Renal cortex interstitium (tissue), 11 donors: Measurements from ENCODE around the gene LINC01488. TPM values are rescaled to one million over a fixed set of nuclear protein-coding genes. Genes with fewer than 3 reads are reported as not detected.

Experiments
- DNase-seq, 11 donors: peaks; one replicate each; pipeline ENCODE4 v3.0.0-alpha.2; 2013; ENCODE audit warnings: low read depth in 9 of 11, low spot score in 4 of 11; ENCODE audit errors: extremely low read depth in 1 of 11
- polyA plus RNA-seq, 3 donors: library from polyadenylated mRNA; unstranded; fragments of 120-200 nt; gene quantifications; one replicate each; pipeline ENCODE4 v1.2.1, GENCODE V29; 2013; ENCODE audit not compliant: insufficient read length in 3 of 3

Gene LINC01488
- polyA plus RNA-seq, 3 donors: 0.06 to 0.09 (median 0.08) TPM

DNA sequence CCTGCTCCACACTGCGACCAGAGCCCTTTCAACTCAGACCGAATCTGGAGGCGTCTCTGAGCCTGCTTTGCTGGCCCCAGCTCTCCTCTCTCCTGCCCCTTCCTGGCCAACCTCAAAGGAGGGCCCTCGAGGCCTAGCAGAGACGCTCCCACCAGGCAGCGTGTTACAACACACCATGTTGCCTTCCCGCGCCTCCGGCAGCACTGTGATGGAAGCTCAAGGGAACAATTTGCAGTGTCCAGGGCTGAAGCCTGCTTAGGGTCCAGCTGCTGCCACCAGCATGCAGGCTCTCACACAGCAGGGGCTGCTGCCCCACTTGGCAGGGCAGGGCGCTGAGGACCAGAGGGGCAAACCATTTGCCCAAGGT lies 18.4 kb downstream of the LINC01488 start:
- DNase-seq: no peak

- no peak for DNase-seq
Observed at GRCh38 chr11:69500285-69501120, 19.0 kb downstream of the LINC01488 start.

GRCh38 chr11:69501121-69501489 lies 19.6 kb downstream of the LINC01488 start:
- no peak for DNase-seq

- DNase-seq: no peak
Observed at GRCh38 chr11:69501891-69502860, 20.7 kb downstream of the LINC01488 start.

- no peak for DNase-seq
Observed at GRCh38 chr11:69504127-69504526, 22.7 kb downstream of the LINC01488 start.

GRCh38 chr11:69504576-69505335 lies 23.3 kb downstream of the LINC01488 start:
- DNase-seq: no peak

DNA sequence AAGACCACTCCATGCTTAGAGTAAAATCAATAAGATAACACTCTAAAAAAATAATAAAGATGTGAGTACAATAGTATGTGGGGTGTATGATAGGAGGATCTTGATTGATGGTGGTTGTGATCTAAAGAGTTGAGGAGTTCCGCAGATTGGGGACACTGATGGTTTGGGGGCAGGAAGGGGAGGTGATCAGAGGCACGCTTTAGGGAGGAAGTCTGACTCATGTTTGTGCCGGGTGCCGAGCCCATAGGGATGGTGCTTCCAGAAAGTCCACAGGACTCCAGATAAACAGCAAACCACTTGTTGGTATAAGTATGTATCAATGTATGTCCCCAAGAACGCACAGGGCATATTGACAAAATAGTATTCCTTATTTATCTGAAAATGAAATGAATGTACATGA lies 27.5 kb downstream of the LINC01488 start:
- no peak for DNase-seq

GRCh38 chr11:69509381-69509780 lies 27.9 kb downstream of the LINC01488 start:
- DNase-seq: no peak

GRCh38 chr11:69509846-69510390 lies 28.5 kb downstream of the LINC01488 start:
- no peak for DNase-seq

GRCh38 chr11:69510471-69511357 lies 29.3 kb downstream of the LINC01488 start:
- no peak for DNase-seq

DNA sequence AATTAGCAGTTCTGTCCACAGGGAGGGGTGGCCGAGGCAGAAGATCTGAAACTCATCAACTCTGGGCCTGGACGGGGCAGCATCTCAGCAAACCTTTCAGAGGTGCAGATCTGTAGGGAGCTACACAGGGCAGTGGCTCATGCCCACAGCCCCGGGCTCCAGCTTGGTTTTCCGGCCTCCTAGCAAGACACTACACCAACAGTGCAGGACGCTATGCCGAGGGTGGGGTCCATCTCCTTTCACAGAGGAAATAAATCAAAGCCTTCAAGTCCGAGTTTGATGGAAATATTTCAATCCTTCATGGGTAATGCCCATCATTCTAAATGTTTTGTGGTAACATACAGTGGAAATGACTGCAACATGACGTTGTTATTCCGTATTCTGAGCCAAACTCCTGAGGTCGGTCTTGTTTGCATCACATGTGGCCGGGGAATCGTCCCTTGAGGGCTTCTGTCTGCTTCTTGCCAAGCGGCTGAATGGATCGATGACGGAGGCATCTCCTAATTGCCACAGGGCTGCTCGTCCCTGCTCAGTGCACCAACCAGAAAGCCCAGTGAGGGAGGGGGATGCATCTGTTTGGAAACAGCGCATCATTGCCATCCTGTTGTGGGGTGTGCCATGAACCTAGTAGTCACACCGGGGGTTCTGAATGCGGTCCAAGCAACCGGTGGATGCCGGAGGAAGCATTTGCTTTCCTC lies 30.0 kb downstream of the LINC01488 start:
- DNase-seq: no peak

- no peak for DNase-seq
Observed at GRCh38 chr11:69512136-69512535, 30.7 kb downstream of the LINC01488 start.

DNA sequence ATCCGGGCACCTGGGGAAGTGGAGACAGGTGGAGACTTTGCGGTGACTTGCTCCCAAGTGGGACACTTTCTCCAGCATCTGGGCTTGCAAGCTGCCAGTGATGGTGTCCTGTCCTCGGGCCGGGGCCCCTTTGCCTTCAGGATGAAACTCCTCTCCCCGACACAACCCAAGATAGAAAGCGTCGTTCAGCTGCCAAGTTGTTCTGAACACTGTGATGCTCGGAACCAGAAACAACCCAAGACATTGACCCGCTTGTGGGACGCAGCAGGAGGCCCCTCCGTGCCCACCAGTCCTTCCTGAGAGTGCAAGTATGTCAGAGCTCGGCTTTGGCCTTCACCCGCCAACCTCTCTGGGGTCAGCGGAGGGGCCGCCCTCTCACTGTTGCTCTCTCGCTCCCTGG lies 31.3 kb downstream of the LINC01488 start:
- no peak for DNase-seq

DNA sequence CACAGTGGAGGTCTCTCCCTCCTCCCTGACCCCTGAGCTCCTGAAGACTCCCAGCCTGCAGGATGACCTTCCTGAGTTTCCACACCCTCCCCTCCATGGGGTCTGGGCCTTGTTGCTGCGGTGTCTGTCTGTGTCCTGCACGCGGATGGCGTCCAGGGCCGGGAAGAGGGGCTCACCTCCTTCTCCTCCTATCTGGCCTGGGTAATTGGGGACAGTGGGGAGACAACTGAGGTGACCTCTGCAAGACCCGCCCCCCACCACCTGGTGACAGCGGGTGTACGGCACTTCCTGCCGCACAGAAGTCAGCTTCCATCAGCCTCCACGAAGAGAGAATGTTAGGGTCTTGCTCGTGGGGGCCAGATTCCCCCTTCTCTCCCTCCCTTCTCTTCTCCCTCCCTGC lies 31.7 kb downstream of the LINC01488 start:
- DNase-seq: no peak

GRCh38 chr11:69513663-69514224 lies 32.3 kb downstream of the LINC01488 start:
- no peak for DNase-seq

DNA sequence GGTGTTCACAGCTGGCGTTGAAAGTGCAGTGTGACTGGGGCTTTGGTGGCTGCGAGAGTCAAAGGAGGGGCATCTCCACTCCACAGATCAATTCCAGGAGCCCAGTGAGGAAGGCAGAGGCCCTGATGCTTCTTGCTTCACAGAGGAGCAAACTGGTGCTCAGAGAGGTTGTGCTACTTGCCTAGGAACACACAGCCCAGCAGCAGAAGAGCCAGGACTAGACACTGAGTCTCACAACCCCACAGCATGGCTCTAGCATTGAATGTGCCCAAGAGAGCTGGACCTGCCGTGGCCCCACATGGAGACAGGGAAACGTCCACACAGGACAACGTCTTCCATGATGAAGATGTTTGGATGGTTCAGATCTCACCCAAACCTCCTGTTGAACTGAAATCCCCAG lies 33.3 kb downstream of the LINC01488 start:
- no peak for DNase-seq
